Activated naive CD8-positive, alpha-beta T cell treated with anti-CD3 and anti-CD28 coated beads for 36 hours (primary cell): ENCODE results near the gene TOP3B. TPM values are rescaled to one million over a fixed set of nuclear protein-coding genes. Genes with fewer than 3 reads are reported as not detected.

Experiments used
- DNase-seq: peaks from one replicate; pipeline ENCODE4 v3.0.0; 2021
- H3K27ac Mint-ChIP-seq: one replicate; pipeline ENCODE4 v1.8.0; 2022; ENCODE audit warnings: mild to moderate bottlenecking, moderate library complexity, mixed read lengths
- H3K27me3 Mint-ChIP-seq: one replicate; pipeline ENCODE4 v1.8.0; 2022; ENCODE audit warnings: mild to moderate bottlenecking, mixed read lengths
- H3K36me3 Mint-ChIP-seq: one replicate; pipeline ENCODE4 v1.8.0; 2021; ENCODE audit warnings: mild to moderate bottlenecking, mixed read lengths
- H3K4me1 Mint-ChIP-seq: one replicate; pipeline ENCODE4 v1.8.0; 2021; ENCODE audit warnings: mixed read lengths
- H3K4me3 Mint-ChIP-seq: one replicate; pipeline ENCODE4 v1.8.0; 2022; ENCODE audit warnings: mild to moderate bottlenecking, moderate library complexity, mixed read lengths
- H3K9me3 Mint-ChIP-seq: one replicate; pipeline ENCODE4 v1.8.0; 2022; ENCODE audit warnings: mixed read lengths
- total RNA-seq, 2 experiments: library from RNA; stranded (reverse); gene quantifications; one replicate each; pipeline ENCODE4 v1.2.3, GENCODE V29; 2021

TOP3B gene
- total RNA-seq, 2 experiments from 2014 or later: 31.3 to 36.7 TPM

- Mint-ChIP-seq H3K9me3 (no peaks in the 10 kb centered on the region), H3K4me3 (no peak overlapping the region), H3K36me3 (peaks cover 8% of the 10 kb centered on the region), H3K4me1 (peaks cover 25% of the 10 kb centered on the region), H3K27ac (no peak overlapping the region), H3K27me3 (no peaks in the 10 kb centered on the region)
- DNase-seq: no peak
Observed at GRCh38 chr22:21975273-21975672, 7.3 kb downstream of the TOP3B start.

DNA sequence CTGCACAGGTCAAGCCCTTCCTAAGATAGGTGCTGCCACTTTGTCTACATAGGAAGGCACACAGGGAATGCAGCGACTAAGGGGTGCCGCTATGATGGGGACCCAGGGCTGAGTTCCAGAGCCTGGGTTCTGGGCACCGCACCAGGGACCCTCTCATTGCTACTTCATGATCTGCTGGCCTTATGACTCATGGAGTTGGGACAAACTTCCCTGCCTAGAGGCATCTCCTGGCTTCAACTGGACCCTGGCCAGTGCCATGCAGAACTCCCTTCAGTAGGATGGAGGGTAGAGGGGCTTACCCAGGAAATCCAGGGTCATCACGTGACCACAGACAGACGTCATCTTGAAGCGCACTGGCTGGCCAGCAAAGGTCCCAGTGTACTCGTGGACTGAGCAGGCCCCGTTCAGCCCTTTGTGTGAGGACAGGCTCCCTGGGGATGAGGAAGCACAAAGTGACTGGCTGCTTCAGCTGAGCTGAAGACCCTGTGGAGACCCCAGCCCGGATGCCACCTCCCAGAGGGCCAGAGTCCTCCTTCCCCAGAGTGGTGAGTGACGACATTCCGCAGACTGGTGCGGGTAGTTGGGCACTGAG lies 8.4 kb downstream of the TOP3B start:
- H3K36me3 Mint-ChIP-seq: peaks cover 9% of the 10 kb centered on the region
- no peaks in the 10 kb centered on the region for H3K9me3 Mint-ChIP-seq
- no peak overlapping the region for H3K27ac Mint-ChIP-seq
- H3K4me3 Mint-ChIP-seq: no peak overlapping the region
- no peak for DNase-seq
- H3K4me1 Mint-ChIP-seq: peaks cover 20% of the 10 kb centered on the region
- no peaks in the 10 kb centered on the region for H3K27me3 Mint-ChIP-seq

GRCh38 chr22:21972806-21973205 lies 9.8 kb downstream of the TOP3B start:
- H3K27me3 Mint-ChIP-seq: no peaks in the 10 kb centered on the region
- H3K4me3 Mint-ChIP-seq: no peak overlapping the region
- no peaks in the 10 kb centered on the region for H3K9me3 Mint-ChIP-seq
- DNase-seq: no peak
- peak overlapping the region; percentile 25 for H3K27ac Mint-ChIP-seq
- H3K4me1 Mint-ChIP-seq: peaks cover 10% of the 10 kb centered on the region
- H3K36me3 Mint-ChIP-seq: peaks cover 13% of the 10 kb centered on the region

DNA sequence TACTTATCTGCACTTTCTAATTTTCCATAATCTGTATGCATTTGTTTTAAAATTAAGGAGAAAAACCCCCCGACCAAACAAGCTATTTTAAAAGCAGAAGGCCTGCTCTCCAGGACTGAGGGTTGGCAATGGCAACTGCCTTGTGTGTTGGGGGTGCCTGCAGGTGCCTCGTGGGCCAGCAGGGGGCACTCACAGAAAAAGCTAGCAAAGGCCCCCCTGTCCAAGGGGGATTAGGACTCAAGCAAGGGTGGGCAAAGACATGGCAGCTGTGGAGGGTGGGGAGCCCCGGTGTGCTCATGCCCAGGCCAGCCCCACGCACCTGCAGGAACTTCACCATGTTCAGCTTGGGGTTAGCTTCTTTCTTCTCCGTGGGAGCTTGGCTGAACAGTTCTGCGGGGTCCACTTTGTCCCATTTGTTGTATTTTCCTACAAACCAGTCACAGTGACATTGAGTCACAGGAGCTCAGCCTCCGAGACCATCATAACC lies 10.3 kb downstream of the TOP3B start:
- H3K27ac Mint-ChIP-seq: peak overlapping the region; percentile 25
- peaks cover 6% of the 10 kb centered on the region for H3K4me1 Mint-ChIP-seq
- DNase-seq: peak; percentile 55
- no peaks in the 10 kb centered on the region for H3K9me3 Mint-ChIP-seq
- H3K4me3 Mint-ChIP-seq: no peak overlapping the region
- no peaks in the 10 kb centered on the region for H3K27me3 Mint-ChIP-seq
- H3K36me3 Mint-ChIP-seq: peaks cover 13% of the 10 kb centered on the region

- DNase-seq: no peak
- peaks cover 4% of the 10 kb centered on the region for H3K4me1 Mint-ChIP-seq
- peaks cover 13% of the 10 kb centered on the region for H3K36me3 Mint-ChIP-seq
- H3K9me3 Mint-ChIP-seq: no peaks in the 10 kb centered on the region
- H3K4me3 Mint-ChIP-seq: no peak overlapping the region
- H3K27ac Mint-ChIP-seq: no peak overlapping the region
- H3K27me3 Mint-ChIP-seq: no peaks in the 10 kb centered on the region
Observed at GRCh38 chr22:21971858-21972275, 10.7 kb downstream of the TOP3B start.

DNA sequence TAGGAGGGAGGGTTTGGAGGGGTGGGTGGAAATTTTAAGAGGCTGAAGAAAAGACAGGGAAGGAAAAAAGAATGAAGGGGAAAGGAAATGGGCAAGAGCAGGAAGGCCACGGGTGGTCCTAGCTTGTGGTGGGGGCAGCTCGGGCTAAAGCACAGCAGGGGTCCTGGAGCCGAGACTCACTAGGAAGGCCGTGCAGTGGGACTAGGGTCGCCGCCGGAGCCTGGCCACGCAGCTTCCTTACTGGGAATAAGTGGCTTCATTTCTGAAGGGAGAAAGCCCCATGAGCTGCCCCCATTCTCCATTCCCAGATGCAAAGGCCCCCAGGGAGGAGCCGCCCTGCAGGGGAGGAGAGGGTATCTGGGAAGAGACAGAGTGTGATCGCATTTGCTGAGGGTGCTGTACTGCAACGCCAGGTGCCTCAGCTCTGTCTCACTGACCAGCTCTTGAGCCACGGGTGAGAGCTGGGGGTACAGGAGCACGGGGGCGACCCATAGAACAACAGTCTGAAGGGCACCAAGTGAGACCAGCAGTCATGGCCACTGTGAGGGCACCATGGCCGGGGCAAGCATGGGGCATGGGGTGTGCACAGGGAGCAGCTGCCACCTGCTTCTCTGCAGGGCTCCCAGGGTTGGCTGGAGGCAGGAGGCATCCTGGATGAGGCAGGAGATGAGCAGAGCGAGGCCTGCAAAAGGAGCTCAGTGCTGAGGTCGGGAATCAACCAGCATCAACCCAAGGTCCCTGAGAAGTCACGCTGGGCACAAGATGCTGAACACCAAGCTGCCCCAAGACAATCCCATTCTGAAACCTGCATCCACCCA lies 11.6 kb downstream of the TOP3B start:
- Mint-ChIP-seq H3K27me3 (no peaks in the 10 kb centered on the region), H3K4me1 (no peaks in the 10 kb centered on the region), H3K4me3 (no peak overlapping the region), H3K9me3 (no peaks in the 10 kb centered on the region), H3K36me3 (peaks cover 14% of the 10 kb centered on the region), H3K27ac (no peak overlapping the region)
- no peak for DNase-seq

- H3K9me3 Mint-ChIP-seq: no peaks in the 10 kb centered on the region
- no peak for DNase-seq
- H3K36me3 Mint-ChIP-seq: peaks cover 14% of the 10 kb centered on the region
- H3K27me3 Mint-ChIP-seq: no peaks in the 10 kb centered on the region
- no peaks in the 10 kb centered on the region for H3K4me1 Mint-ChIP-seq
- no peak overlapping the region for H3K27ac Mint-ChIP-seq
- no peak overlapping the region for H3K4me3 Mint-ChIP-seq
Observed at GRCh38 chr22:21970037-21970799, 12.4 kb downstream of the TOP3B start.

- DNase-seq: no peak
- peaks cover 17% of the 10 kb centered on the region for H3K36me3 Mint-ChIP-seq
- no peaks in the 10 kb centered on the region for H3K4me1 Mint-ChIP-seq
- H3K27me3 Mint-ChIP-seq: no peaks in the 10 kb centered on the region
- H3K9me3 Mint-ChIP-seq: no peaks in the 10 kb centered on the region
- no peak overlapping the region for H3K4me3 Mint-ChIP-seq
- no peak overlapping the region for H3K27ac Mint-ChIP-seq
Observed at GRCh38 chr22:21968452-21969129, 14.0 kb downstream of the TOP3B start.

DNA sequence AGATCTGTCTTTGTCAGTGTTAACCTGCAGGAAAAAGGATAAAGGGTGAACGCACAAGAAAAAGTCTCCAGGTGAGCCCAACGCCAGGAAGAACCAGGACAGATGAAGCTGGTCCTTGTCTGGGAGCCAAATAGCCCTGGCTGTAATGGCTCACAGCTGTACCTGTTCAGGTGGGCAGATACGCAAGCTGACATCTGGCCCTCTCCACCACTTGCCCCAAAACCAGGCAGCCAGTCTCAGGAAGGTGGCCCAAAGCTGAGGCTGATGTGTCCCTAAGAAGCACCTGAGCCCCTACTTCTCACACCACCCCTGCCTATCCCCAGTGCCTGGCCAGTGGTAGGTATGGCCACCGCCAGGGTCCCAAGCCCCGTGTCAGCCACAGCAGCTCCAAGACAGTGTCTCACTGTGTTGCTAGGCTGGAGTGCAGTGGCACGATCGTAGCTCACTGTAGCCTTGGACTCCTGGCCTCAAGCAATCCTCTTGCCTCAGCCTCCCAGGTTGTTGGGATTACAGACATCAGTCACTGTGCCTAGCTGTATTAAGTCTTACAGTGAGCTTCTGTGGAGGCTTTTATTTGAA lies 14.8 kb downstream of the TOP3B start:
- no peak for DNase-seq
- Mint-ChIP-seq H3K27ac (no peak overlapping the region), H3K4me1 (no peaks in the 10 kb centered on the region), H3K9me3 (no peaks in the 10 kb centered on the region), H3K36me3 (peaks cover 20% of the 10 kb centered on the region), H3K27me3 (no peaks in the 10 kb centered on the region), H3K4me3 (no peak overlapping the region)

DNA sequence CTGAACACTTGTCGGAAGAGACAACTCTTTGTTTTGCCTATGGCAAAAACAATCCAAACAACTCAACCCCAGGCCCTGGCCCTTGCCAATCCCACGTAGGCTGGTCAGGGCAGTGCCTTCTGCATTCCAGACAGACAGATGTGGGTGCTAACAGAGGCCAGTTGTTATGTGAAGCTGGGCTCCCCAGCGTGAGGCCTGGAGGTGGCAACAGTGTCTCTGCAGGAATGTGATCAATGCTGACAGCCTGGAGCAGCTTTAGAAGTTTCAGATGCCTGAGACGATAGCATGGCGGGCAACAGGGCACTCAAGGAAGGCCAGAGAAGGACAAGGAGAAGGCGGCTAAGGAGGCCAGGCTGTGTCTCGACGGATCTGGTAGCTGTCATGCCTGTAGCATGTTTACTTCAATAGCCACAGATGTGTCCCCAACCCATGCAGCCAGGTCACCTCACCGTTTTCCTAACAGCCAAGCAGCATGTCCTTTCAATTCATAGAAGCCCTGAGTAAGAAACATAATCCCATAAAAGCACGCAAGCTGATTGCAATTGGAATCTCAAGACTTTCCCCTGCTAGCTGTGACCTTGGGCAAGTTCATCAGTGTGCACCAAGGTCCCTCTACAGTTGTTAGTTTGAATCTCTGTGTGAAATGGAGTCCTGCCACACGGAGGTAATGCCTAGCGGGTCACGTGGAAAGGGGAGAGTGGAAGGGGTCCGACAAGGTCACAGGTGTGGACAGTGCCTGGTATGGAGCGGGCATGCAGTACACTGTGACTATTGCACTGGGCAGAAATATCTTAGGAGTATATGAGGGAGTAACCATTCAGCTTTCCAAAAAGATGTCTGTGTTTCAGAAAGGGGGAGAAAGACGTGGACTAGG lies 15.7 kb downstream of the TOP3B start:
- Mint-ChIP-seq H3K27me3 (no peaks in the 10 kb centered on the region), H3K4me1 (no peaks in the 10 kb centered on the region), H3K9me3 (no peaks in the 10 kb centered on the region), H3K4me3 (no peak overlapping the region), H3K27ac (no peak overlapping the region), H3K36me3 (peaks cover 17% of the 10 kb centered on the region)
- no peak for DNase-seq

- Mint-ChIP-seq H3K4me3 (no peak overlapping the region), H3K27me3 (no peaks in the 10 kb centered on the region), H3K4me1 (no peaks in the 10 kb centered on the region), H3K36me3 (peaks cover 16% of the 10 kb centered on the region), H3K27ac (no peak overlapping the region), H3K9me3 (no peaks in the 10 kb centered on the region)
- no peak for DNase-seq
Observed at GRCh38 chr22:21965762-21966288, 16.8 kb downstream of the TOP3B start.

DNA sequence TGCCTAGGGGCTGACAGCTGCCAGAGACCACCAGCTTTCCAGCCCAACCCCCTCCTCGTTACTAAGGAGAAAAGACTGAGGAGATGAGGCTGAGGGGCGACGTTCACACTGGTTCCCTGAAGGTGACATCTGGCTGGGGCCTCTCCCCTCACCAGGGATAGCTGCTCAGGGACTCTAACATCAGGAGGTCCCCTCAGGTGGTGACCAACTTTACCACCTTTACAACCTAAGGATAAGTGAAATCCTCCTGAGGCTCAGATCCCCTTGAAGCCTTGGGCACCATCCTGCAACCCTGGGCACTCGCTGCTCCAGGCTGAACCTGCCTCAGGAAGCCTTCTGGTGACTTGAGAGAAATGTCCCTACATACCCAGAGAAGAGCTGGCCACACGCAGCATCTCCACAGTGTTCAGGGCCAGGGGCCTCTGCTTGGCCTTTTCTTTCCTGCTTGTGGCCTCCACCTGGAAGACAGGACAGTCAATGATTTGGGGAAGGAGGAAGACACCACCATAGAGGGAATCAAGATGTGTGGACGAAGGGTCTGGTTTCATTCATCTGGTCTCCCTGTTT lies 17.6 kb downstream of the TOP3B start:
- Mint-ChIP-seq H3K4me3 (no peak overlapping the region), H3K4me1 (no peaks in the 10 kb centered on the region), H3K27me3 (no peaks in the 10 kb centered on the region), H3K9me3 (no peaks in the 10 kb centered on the region), H3K27ac (no peak overlapping the region), H3K36me3 (peaks cover 11% of the 10 kb centered on the region)
- DNase-seq: no peak

- no peak overlapping the region for H3K4me3 Mint-ChIP-seq
- H3K4me1 Mint-ChIP-seq: no peaks in the 10 kb centered on the region
- H3K27ac Mint-ChIP-seq: no peak overlapping the region
- H3K36me3 Mint-ChIP-seq: peaks cover 13% of the 10 kb centered on the region
- no peak for DNase-seq
- H3K27me3 Mint-ChIP-seq: no peaks in the 10 kb centered on the region
- H3K9me3 Mint-ChIP-seq: no peaks in the 10 kb centered on the region
Observed at GRCh38 chr22:21964234-21964633, 18.4 kb downstream of the TOP3B start.
